Caco-2 (cell line): ENCODE measurements around the gene RYR2. TPM values are rescaled to one million over a fixed set of nuclear protein-coding genes. Genes with fewer than 3 reads are reported as not detected.
A peak's percentile ranks its signal among the peaks of the same experiment; 100 is the strongest.

ENCODE experiments used
- BruUV-seq: library from RNA; stranded (reverse); fragments of 400-500 nt; replicated peaks from 2 replicates; lab custom pipeline; 2021; lab: Mats Ljungman, UMichigan
- CTCF ChIA-PET: fragments of 300-600 bp; sonication (Branson Sonifier 250); formaldehyde crosslinking; loops from one replicate; lab custom pipeline; 2022; ENCODE audit warnings: antibody characterized with exemption; lab: Charles Lee
- POLR2A ChIA-PET: fragments of 300-600 bp; sonication (Branson Sonifier 250); formaldehyde crosslinking; loops from one replicate; lab custom pipeline; 2022; ENCODE audit warnings: antibody characterized with exemption; lab: Charles Lee
- DNase-seq, 2 experiments: peaks; one replicate each; pipeline versions ENCODE4 v3.0.0 to v3.0.0-alpha.2; 2020 to 2022
- H3K27me3 ChIP-seq: replicated peaks from 2 replicates; pipeline ENCODE4 v1.6.0; 2011; ENCODE audit warnings: low read length; ENCODE audit not compliant: control insufficient read depth, insufficient read depth
- H3K36me3 ChIP-seq: 2 replicates; pipeline ENCODE4 v1.5.1; 2011; ENCODE audit warnings: low read length; ENCODE audit not compliant: control insufficient read depth, insufficient read depth
- H3K4me1 ChIP-seq: fragments of 250-450 bp; sonication (Bioruptor Pico); 2 replicates; pipeline ENCODE4 v1.5.1; 2020; ENCODE audit warnings: mild to moderate bottlenecking
- H3K4me3 ChIP-seq: 2 replicates; pipeline ENCODE4 v1.5.1; 2011; ENCODE audit warnings: low read depth, mild to moderate bottlenecking, control low read depth, low read length
- H3K9me3 ChIP-seq: fragments of 250-450 bp; sonication (Bioruptor Pico); 2 replicates; pipeline ENCODE4 v1.5.1; 2020; ENCODE audit warnings: mild to moderate bottlenecking, moderate library complexity
- H3K27ac Mint-ChIP-seq: one replicate; pipeline ENCODE4 v1.8.0; 2022; ENCODE audit warnings: mixed read lengths; ENCODE audit not compliant: unreplicated experiment
- H3K27me3 Mint-ChIP-seq: one replicate; pipeline ENCODE4 v1.8.0; 2022; ENCODE audit warnings: mixed read lengths; ENCODE audit not compliant: insufficient read depth, unreplicated experiment
- H3K36me3 Mint-ChIP-seq: one replicate; pipeline ENCODE4 v1.8.0; 2022; ENCODE audit warnings: mild to moderate bottlenecking, mixed read lengths; ENCODE audit not compliant: insufficient read depth, unreplicated experiment
- H3K4me1 Mint-ChIP-seq: one replicate; pipeline ENCODE4 v1.8.0; 2022; ENCODE audit warnings: low read depth, mixed read lengths; ENCODE audit not compliant: unreplicated experiment
- H3K4me3 Mint-ChIP-seq: one replicate; pipeline ENCODE4 v1.8.0; 2022; ENCODE audit warnings: mild to moderate bottlenecking, moderate library complexity, mixed read lengths; ENCODE audit not compliant: unreplicated experiment
- H3K9me3 Mint-ChIP-seq: one replicate; pipeline ENCODE4 v1.8.0; 2022; ENCODE audit warnings: mixed read lengths; ENCODE audit not compliant: unreplicated experiment
- intact Hi-C: fragments of 100-400 bp; cut with micrococcal nuclease; formaldehyde crosslinking; loops from one replicate; pipeline ENCODE4 v1.10.0; 2022; ENCODE audit not compliant: unreplicated experiment
- total RNA-seq: library from RNA; stranded (reverse); gene quantifications from 2 replicates; pipeline ENCODE4 v1.2.3, GENCODE V29; 2022
- TF ChIP-seq, protein P1 (sequence below), 2 experiments: fragments of 200-600 bp in 1 of 2; IDR thresholded peaks; 1 replicate in 1 of 2; 2 replicates in 1 of 2; pipeline versions ENCODE4 v1.5.1 to v1.8.0; 2011 to 2022; ENCODE audit warnings: antibody characterized with exemption in 1 of 2, control low read depth in 1 of 2, inconsistent platforms in 1 of 2, low read depth in 1 of 2, low read length in 1 of 2, mild to moderate bottlenecking in 1 of 2, moderate library complexity in 1 of 2; ENCODE audit not compliant: insufficient read depth in 1 of 2, severe bottlenecking in 1 of 2, unreplicated experiment in 1 of 2

RYR2 gene
- total RNA-seq, 1 experiment from 2014 or later, result 3.4 TPM

DNA sequence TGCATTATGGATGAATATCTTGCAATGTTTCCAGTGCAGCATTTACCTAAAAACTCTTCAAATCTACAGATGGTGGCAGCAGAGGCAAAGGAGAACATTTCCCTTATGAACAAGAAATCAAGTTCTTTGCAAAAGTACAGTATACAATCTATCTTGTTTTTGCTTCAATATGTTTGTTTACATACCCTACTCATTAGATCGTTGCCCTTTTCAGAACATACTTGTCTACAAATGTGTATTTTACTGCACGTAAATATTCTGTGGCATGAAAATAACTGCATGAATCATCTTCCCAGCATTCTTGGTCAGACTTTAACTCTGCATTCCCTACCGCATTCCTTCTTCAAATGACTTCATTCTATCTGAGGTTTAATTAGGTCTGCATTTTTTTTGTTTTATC, 636.0 kb downstream of the RYR2 start:
- Mint-ChIP-seq H3K36me3 (no peaks in the 10 kb centered on the region), H3K27ac (no peak overlapping the region), H3K9me3 (no peaks in the 10 kb centered on the region), H3K27me3 (no peaks in the 10 kb centered on the region), H3K4me1 (peaks cover 8% of the 10 kb centered on the region), H3K4me3 (no peak overlapping the region)
- Histone ChIP-seq H3K36me3 (no peaks in the 10 kb centered on the region), H3K4me1 (no peaks in the 10 kb centered on the region), H3K9me3 (no peaks in the 10 kb centered on the region), H3K4me3 (no peak overlapping the region), H3K27me3 (no peaks in the 10 kb centered on the region)
- BruUV-seq, result no TSS peak
- intact Hi-C loops, result loop anchor here (1.0 kb wide), 2 partner anchors 58 to 122 kb away; no protein-coding TSS in a partner anchor
- ChIA-PET CTCF (interaction anchor here (1.0 to 1.1 kb wide), 2 partner anchors 122 kb away, joined by 3 to 15 read pairs; no protein-coding TSS in a partner anchor), POLR2A (no interaction called here)
- peak in 1 of 2 experiments; percentile 26 for DNase-seq
- TF ChIP-seq, protein P1, sequence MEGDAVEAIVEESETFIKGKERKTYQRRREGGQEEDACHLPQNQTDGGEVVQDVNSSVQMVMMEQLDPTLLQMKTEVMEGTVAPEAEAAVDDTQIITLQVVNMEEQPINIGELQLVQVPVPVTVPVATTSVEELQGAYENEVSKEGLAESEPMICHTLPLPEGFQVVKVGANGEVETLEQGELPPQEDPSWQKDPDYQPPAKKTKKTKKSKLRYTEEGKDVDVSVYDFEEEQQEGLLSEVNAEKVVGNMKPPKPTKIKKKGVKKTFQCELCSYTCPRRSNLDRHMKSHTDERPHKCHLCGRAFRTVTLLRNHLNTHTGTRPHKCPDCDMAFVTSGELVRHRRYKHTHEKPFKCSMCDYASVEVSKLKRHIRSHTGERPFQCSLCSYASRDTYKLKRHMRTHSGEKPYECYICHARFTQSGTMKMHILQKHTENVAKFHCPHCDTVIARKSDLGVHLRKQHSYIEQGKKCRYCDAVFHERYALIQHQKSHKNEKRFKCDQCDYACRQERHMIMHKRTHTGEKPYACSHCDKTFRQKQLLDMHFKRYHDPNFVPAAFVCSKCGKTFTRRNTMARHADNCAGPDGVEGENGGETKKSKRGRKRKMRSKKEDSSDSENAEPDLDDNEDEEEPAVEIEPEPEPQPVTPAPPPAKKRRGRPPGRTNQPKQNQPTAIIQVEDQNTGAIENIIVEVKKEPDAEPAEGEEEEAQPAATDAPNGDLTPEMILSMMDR (IDR thresholded peaks at IDR 0.05; ENCODE audit: insufficient read depth in 1 of 2, low read depth in 1 of 2, low read length in 1 of 2, severe bottlenecking in 1 of 2, unreplicated experiment in 1 of 2), result peak; percentile 19 to 44

DNA sequence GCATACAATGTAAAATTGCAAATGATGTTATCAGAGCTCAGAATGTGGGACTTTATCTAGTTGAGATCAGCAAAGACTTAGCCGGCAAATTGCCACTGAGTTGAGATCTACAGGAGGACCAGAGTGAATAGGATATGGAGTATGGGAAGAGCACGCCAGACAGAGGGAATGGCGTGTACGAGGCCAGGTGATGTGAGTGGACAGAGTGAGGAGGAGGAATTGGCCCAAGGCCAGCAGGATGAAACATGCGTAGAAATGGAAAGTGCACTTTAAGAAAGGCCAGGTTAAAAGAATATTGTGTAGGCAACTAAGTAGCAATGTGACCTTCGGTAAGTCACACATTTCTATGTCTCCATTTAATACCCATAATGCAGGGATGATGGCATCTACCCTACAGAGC, 637.7 kb downstream of the RYR2 start:
- peaks cover 21% of the 10 kb centered on the region for H3K4me1 Mint-ChIP-seq
- ChIA-PET CTCF (interaction anchor here (1.6 kb wide), 1 partner anchor 120 kb away, joined by 6 read pairs; no protein-coding TSS in a partner anchor), POLR2A (no interaction called here)
- peaks cover 6% of the 10 kb centered on the region; the same call in 1 of the 2 replicates for H3K4me1 ChIP-seq
- no peak overlapping the region for H3K4me3 ChIP-seq
- no peak overlapping the region for H3K27ac Mint-ChIP-seq
- no peak for DNase-seq
- TF ChIP-seq, protein P1 (IDR thresholded peaks at IDR 0.05; ENCODE audit: insufficient read depth in 1 of 2, low read depth in 1 of 2, low read length in 1 of 2, severe bottlenecking in 1 of 2, unreplicated experiment in 1 of 2), result no peak
- no peak overlapping the region for H3K4me3 Mint-ChIP-seq
- no peaks in the 10 kb centered on the region for H3K36me3 Mint-ChIP-seq
- intact Hi-C loops, result no loop called here
- no peaks in the 10 kb centered on the region for H3K9me3 ChIP-seq
- no TSS peak for BruUV-seq
- no peaks in the 10 kb centered on the region for H3K36me3 ChIP-seq
- no peaks in the 10 kb centered on the region for H3K27me3 Mint-ChIP-seq
- no peaks in the 10 kb centered on the region for H3K9me3 Mint-ChIP-seq
- H3K27me3 ChIP-seq, result no peaks in the 10 kb centered on the region

DNA sequence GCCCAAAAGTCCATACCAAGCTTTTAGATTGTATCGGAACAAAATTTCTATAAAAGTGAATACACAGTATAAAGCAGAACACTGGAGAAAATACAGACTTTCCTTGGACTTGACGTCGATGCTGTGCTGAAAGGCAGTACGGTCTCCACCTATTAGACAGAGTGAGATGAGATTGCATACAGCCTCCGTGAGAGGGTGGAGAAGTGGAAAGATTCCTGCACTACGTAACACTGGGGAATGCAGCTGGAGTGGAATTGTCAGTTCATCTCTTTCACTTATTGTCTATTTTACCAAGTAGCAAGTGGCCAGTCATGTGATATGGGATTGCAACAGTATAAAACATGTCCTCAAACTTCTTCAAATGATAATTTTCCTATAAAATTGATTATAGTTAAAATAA, 639.2 kb downstream of the RYR2 start:
- ChIA-PET POLR2A (no interaction called here), CTCF (no interaction called here)
- no peaks in the 10 kb centered on the region for H3K36me3 Mint-ChIP-seq
- Histone ChIP-seq H3K36me3 (no peaks in the 10 kb centered on the region), H3K27me3 (no peaks in the 10 kb centered on the region), H3K4me3 (no peak overlapping the region), H3K4me1 (peaks cover 21% of the 10 kb centered on the region), H3K9me3 (no peaks in the 10 kb centered on the region)
- DNase-seq, result no peak
- H3K4me3 Mint-ChIP-seq, result no peak overlapping the region
- no TSS peak for BruUV-seq
- intact Hi-C loops, result no loop called here
- TF ChIP-seq, protein P1 (IDR thresholded peaks at IDR 0.05; ENCODE audit: insufficient read depth in 1 of 2, low read depth in 1 of 2, low read length in 1 of 2, severe bottlenecking in 1 of 2, unreplicated experiment in 1 of 2), result no peak
- H3K27me3 Mint-ChIP-seq, result no peaks in the 10 kb centered on the region
- peaks cover 33% of the 10 kb centered on the region for H3K4me1 Mint-ChIP-seq
- H3K9me3 Mint-ChIP-seq, result no peaks in the 10 kb centered on the region
- no peak overlapping the region for H3K27ac Mint-ChIP-seq
